ENCODE results near the gene UNC13C.

UNC13C gene

GRCh38 chr15:54226455-54226854 is 248.2 kb downstream of the UNC13C start:
- Histone ChIP-seq H3K27ac (no peak overlapping the region), H3K4me3 (IDR thresholded peaks at IDR 0.05; ENCODE audit: insufficient read depth, low read depth, low read length) (no peak overlapping the region), H3K9ac (no peak overlapping the region), H3K36me3 (ENCODE audit: insufficient read depth) (no peaks in the 10 kb centered on the region), H2AFZ (ENCODE audit: low read depth) (no peak overlapping the region), H3K4me1 (ENCODE audit: low read depth, poor library complexity, severe bottlenecking) (no peaks in the 10 kb centered on the region), H3K4me2 (no peak overlapping the region), H4K20me1 (ENCODE audit: insufficient read depth) (no peaks in the 10 kb centered on the region), H3K27me3 (ENCODE audit: insufficient read depth, low read depth) (no peaks in the 10 kb centered on the region), H3K79me2 (ENCODE audit: insufficient read depth, low read depth) (no peaks in the 10 kb centered on the region)
- TF ChIP-seq CTCF (conservative IDR thresholded peaks at IDR 0.05; ENCODE audit: low read depth, low read length) = no peak

- Histone ChIP-seq H3K9ac (no peak overlapping the region), H4K20me1 (ENCODE audit: insufficient read depth) (no peaks in the 10 kb centered on the region), H2AFZ (ENCODE audit: low read depth) (no peak overlapping the region), H3K4me2 (no peak overlapping the region), H3K79me2 (ENCODE audit: insufficient read depth, low read depth) (no peaks in the 10 kb centered on the region), H3K4me1 (ENCODE audit: low read depth, poor library complexity, severe bottlenecking) (no peaks in the 10 kb centered on the region), H3K36me3 (ENCODE audit: insufficient read depth) (no peaks in the 10 kb centered on the region), H3K27me3 (ENCODE audit: insufficient read depth, low read depth) (no peaks in the 10 kb centered on the region), H3K4me3 (IDR thresholded peaks at IDR 0.05; ENCODE audit: insufficient read depth, low read depth, low read length) (no peak overlapping the region), H3K27ac (no peak overlapping the region)
- TF ChIP-seq CTCF (conservative IDR thresholded peaks at IDR 0.05; ENCODE audit: low read depth, low read length) = no peak
Observed at GRCh38 chr15:54227569-54227968, 249.3 kb downstream of the UNC13C start.

- no peaks in the 10 kb centered on the region for H3K79me2 ChIP-seq (ENCODE audit: insufficient read depth, low read depth)
- no peaks in the 10 kb centered on the region for H3K36me3 ChIP-seq (ENCODE audit: insufficient read depth)
- TF ChIP-seq CTCF (conservative IDR thresholded peaks at IDR 0.05; ENCODE audit: low read depth, low read length) = no peak
Observed at GRCh38 chr15:54250326-54250725, 272.1 kb downstream of the UNC13C start.

GRCh38 chr15:54256190-54256589 is 277.9 kb downstream of the UNC13C start:
- Histone ChIP-seq H3K36me3 (ENCODE audit: insufficient read depth) (no peaks in the 10 kb centered on the region), H4K20me1 (ENCODE audit: insufficient read depth) (no peaks in the 10 kb centered on the region), H3K27ac (no peak overlapping the region), H3K4me3 (IDR thresholded peaks at IDR 0.05; ENCODE audit: insufficient read depth, low read depth, low read length) (no peak overlapping the region), H3K79me2 (ENCODE audit: insufficient read depth, low read depth) (no peaks in the 10 kb centered on the region), H3K27me3 (ENCODE audit: insufficient read depth, low read depth) (no peaks in the 10 kb centered on the region), H2AFZ (ENCODE audit: low read depth) (peak overlapping the region; percentile 5; the same call in 1 of the 2 replicates), H3K4me2 (peak overlapping the region; percentile 46; the same call in 1 of the 2 replicates), H3K9ac (no peak overlapping the region), H3K4me1 (ENCODE audit: low read depth, poor library complexity, severe bottlenecking) (peaks cover 16% of the 10 kb centered on the region)
- no peak for TF ChIP-seq CTCF (conservative IDR thresholded peaks at IDR 0.05; ENCODE audit: low read depth, low read length)

More at GRCh38 chr15:54250326-54250725, 272.1 kb downstream of the UNC13C start:
- H3K27ac ChIP-seq = no peak overlapping the region
- no peaks in the 10 kb centered on the region for H3K4me1 ChIP-seq (ENCODE audit: low read depth, poor library complexity, severe bottlenecking)
- H3K4me2 ChIP-seq = no peak overlapping the region
- H2AFZ ChIP-seq (ENCODE audit: low read depth) = no peak overlapping the region
- no peak overlapping the region for H3K4me3 ChIP-seq (IDR thresholded peaks at IDR 0.05; ENCODE audit: insufficient read depth, low read depth, low read length)
- no peak overlapping the region for H3K9ac ChIP-seq
- H3K27me3 ChIP-seq (ENCODE audit: insufficient read depth, low read depth) = no peaks in the 10 kb centered on the region
- H4K20me1 ChIP-seq (ENCODE audit: insufficient read depth) = no peaks in the 10 kb centered on the region

Measured in KMS-11 (cell line).